Astrocyte (in vitro differentiated cells and primary cell): ENCODE results near the gene SPNS1.

Experiments used
- CTCF ChIP-seq: IDR thresholded peaks from 2 replicates; pipeline ENCODE4 v1.5.1; 2011; ENCODE audit warnings: low read depth, mild to moderate bottlenecking, inconsistent platforms, low read length, moderate library complexity; ENCODE audit not compliant: insufficient read depth
- EZH2 ChIP-seq: IDR thresholded peaks from 2 replicates; pipeline ENCODE4 v1.6.1; 2012; ENCODE audit warnings: mild to moderate bottlenecking, low read length, inconsistent platforms; ENCODE audit not compliant: insufficient read depth

- TF ChIP-seq CTCF (no peak), EZH2 (no peak)
Observed at GRCh38 chr16:28983644-28984043, 9.1 kb downstream of the SPNS1 start.
